Measurements from ENCODE around the gene XXYLT1.

Gene XXYLT1

DNA sequence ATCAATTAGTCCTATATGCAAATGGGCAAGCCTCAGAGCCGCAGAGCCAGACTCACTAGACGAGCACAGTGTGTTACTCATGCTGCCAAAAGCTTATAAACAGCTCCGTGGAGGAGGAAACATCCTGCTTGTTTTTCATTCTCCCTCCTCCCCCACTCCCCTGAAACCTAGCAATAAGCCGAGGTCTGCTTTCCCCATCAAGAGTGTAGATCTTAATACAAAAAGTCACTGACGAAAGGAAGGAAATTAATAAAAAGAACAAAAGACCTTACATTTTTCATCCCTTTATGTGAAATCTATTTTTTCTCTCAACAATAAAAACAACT is 88.5 kb downstream of the XXYLT1 start:
- DNase-seq, result no peak

GRCh38 chr3:195181741-195182469 is 89.1 kb downstream of the XXYLT1 start:
- no peak for DNase-seq

DNA sequence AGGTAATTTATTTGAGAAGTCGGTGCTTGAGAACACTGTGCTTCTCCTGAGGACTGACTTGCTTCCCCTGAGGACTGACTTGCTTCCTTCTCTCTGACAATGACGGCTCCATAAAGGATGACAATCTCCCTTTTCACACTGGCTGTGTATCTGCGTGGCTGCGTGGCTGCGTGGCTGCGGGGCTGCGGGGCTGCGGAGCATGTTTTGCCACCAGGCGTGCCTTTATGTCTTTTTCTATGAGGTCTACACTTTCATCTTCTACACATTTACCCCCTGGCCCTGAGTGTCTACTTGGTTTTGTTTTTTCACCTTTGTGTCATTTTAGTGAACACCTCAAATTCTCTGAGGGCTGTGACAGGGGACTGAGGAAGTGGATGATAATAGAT is 89.9 kb downstream of the XXYLT1 start:
- no peak for DNase-seq

- peak in 1 of 3 experiments; percentile 21 for DNase-seq
Measured at GRCh38 chr3:195180490-195181112, 90.4 kb downstream of the XXYLT1 start.

DNA sequence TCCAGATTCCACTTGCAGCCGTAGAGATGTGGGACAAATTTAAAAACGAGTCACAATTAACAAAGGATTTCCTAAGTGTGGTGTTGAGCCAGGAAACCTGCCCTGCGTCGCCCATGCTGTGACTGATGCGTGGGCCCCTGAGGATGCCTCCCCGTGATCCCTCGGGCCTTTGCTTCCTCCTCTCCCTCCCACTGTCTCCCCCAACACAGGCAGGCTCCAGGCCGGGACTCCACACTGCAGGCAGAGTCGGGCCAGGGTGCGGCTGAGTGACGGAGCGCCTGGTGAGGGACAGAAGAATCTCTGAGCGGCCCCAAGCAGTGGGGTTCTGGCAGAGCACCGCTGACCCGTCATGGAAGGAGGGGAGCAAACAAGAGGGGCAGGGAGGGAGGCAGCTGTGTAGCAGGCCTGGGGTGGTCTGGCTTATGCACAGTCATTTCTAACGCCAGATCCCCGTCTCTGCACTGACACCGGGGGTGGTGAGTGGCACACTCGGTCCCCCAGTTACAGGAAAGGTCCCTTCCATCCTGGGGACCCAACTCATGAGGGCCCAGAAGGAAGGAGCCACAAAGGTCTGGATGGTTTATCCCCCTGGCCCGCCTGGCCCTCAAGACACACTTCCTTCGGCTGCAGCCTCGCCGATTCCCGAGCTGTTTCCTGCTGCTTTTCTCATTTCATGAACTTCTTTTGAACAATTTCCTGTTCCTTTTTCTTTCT is 91.0 kb downstream of the XXYLT1 start:
- DNase-seq, result no peak

DNA sequence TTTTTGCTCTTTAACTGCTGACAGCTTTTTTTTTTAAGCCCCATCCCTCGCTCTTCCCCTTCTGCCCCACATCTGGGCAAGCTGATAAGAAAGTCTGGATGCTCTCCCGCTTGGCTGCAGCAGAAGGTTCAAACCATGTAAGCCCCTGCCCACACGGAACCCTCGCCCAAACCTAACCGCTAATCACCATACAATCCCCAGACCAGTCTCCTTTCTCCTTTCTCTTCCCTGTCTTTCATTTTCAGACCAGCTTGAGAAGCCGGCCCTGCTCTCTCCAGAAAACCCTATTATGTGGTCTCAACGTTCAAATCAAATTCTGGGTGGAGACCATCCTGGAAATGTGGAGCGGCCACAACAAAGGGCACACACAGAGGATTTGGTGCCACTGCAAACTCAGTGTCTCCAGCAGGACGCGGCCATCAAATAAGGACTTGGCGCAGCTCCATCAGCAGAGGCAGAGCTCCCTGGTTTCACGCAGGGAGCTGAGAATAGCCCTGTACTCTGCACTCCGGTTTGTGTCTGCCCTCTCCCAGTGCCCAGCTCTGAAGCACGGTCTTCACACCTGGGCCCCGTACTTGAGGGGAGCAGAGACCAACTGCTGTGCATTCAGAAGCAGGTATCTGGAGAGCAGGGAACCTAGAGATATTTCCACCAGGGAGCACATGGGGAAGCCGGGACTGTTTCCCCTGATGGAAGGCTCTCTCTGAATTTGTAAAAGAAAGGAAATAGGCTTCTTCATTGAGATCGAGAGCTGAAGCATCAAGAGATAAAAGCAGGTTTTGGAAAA is 92.6 kb downstream of the XXYLT1 start:
- DNase-seq, result peak; percentile 26 to 70 (median 40)

GRCh38 chr3:195177422-195178123 is 93.4 kb downstream of the XXYLT1 start:
- no peak for DNase-seq

DNA sequence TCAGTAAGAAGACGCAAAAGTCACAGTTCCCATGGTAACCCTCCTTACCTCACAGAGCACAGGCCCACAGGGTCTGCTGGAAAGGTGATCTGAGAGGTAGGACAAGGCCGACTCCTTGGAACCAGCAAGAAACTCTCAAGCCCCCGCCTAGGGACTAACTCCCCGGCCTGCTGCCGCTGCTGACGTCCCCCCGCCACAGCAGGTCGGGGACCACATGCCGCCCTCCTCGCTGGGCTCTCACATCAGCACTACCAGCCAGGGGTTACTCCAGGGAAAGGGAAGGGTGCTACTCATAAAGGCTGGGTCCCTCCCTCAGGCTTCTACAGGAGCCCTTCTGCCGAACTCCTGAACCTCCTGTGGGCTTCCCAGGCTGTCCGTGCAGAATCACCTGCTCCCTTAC is 94.2 kb downstream of the XXYLT1 start:
- no peak for DNase-seq

DNA sequence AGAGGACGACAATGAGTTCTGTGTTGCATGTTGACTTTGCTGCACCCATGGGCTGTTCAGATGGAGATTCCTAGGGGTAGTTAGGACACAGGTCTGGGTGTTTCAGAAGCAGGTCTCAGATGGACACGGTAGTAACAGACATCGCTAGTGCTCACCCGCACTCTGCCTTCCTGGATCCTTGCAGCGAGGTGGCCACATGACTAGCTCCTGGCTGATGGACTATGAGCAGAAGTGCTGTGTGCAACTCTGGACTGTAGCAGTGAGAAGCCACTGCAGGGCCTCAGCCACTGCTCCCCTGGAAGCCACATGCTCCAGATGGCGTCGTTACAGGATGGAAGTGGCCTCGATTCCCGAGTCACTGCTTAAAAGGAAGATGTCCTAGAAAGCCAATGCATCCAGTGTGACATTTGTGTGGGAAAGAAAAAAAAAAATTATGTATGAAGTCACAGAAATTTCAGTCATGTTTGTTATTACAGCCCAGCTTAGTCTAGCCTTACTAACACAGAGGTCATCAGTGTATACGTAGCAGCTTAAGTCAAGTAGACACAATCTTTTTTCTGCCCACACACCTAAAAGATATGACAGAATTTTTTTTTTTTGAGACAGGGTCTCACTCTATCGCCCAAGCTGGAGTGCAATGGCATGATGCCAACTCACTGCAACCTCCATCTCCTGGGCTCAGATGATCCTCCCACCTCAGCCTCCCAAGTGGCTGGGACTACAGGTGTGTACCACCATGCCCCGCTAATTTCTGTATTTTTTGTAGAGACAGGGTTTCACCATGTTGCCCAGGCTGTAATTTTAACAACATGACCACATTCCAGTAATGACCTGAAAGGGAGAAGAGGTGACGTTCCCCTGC is 95.3 kb downstream of the XXYLT1 start:
- no peak for DNase-seq

GRCh38 chr3:195175076-195175475 is 95.9 kb downstream of the XXYLT1 start:
- DNase-seq, result no peak

- no peak for DNase-seq
Measured at GRCh38 chr3:195173657-195174056, 97.3 kb downstream of the XXYLT1 start.

DNA sequence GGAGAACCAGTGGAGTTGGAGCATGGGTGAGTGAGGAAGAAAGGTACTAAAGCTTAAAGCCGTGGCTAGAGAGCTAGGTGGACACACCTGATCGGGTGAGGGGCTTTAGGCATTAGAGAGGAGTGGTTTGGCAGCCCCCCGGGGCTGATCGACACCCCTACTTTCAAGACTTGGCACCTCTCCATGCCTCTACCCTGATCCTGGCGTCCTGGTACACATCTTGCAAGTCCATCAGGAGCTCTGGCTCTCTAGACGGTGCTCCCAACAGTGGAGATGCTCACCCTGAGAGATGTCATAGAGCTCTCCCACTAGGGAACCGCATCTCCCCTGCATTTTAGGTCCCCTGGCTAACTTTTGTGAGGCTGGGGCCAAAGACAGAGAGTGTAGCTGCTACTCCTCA is 98.1 kb downstream of the XXYLT1 start:
- no peak for DNase-seq

DNA sequence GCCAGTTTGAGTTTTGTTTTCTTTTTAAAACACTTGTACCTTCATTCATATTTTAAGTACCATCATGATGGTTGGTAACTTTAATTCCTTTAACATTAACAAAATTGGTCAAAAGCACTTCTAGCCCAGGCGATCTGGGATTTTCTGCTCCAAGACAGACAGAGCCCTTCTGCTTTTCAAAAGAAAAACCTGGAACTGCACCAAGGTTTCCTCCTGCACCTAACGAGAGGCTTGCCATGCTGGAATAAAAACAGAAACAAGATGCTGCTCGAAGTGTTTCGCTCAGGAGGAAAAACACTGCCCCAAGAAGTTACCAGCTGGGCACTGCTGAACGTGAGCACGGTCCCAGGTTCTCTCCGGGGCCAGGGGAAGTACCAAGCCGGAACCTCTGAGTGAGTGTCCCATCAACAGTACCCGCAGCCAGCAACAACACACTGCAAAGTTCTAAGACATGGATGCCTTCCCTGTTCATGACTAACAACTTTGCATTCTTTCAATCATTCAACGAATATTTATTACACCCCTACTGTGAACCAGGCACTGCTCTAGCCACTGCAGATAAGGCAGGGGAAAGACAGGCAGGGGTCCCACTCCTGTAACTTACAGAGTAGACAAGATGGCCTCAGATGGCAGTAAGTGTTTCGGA is 98.8 kb downstream of the XXYLT1 start:
- DNase-seq, result no peak

DNA sequence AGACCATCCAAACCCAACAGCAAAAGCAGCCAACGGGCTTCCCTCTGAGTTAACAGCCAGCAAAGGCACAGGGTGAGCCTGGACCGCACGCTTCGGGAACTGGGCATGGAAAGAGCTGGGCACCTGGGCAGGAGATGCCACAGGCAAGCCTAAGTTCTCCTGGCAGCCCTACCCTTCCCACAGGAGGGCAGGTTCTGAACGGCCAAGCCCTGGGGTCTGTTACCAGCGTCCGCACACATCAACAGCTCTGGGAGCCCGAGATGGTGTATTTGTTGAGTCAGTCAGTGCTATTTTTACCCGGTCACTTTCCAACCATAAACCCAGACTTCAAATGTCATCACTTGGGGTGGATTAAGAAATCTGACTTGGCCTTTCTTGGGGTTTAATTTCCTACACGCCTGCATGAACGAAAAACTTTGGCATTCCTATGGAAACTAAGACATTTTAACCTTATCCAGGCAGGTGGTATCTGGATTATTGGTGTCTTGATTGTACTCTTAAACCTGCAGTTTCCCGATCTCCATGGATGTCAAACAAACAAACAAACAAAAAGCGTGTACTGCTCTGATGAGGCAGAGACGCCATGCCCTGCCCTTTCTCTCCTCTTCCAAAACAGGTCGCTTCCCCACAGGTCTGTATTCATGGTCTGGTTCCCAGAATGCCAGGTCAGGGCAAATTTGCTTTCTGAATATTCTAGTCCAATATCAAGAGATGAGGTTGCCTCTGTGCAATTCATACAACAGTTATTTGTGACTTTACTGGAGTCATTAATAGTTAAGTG is 99.7 kb downstream of the XXYLT1 start:
- no peak for DNase-seq

- no peak for DNase-seq
Measured at GRCh38 chr3:195170496-195170895, 100.5 kb downstream of the XXYLT1 start.

- DNase-seq, result no peak
Measured at GRCh38 chr3:195169011-195169649, 101.8 kb downstream of the XXYLT1 start.

- no peak for DNase-seq
Measured at GRCh38 chr3:195168009-195168762, 102.8 kb downstream of the XXYLT1 start.

DNA sequence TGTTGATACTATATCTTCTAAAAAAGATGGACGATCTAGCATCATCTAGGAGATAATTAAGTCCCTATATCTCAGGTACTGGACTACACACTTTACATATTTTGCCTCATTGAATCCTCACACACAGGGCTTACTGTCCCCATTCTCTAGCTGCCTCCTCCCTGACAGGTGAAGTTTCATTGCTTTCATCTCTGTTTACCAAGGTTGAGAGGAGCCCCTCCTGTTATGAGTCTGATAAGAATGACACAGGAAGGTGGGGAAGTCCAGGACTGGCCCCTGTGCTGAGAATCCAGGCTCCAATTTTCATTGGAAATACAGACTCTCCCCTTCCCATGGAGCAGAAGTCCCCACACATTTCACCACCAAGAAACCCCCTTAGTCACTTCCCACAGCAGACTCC is 105.2 kb downstream of the XXYLT1 start:
- DNase-seq, result peak in 1 of 3 experiments; percentile 16

DNA sequence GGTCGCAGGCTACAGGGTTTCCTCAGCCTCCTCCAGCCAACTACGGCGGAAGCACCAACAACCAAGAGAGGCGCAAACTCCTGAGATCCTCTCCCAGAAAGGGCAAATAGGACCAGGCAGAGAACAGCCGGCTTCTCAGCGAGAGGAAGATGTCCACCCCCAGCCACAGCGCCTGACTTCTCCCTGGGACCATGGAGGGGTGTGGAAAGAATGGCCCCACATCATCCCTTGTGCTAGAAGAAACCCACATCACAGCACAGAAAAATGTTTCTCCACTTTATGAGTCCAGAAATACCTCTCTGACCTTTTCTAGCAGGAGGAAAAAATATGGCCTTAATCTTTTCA is 105.7 kb downstream of the XXYLT1 start:
- no peak for DNase-seq

All from NCI-H1417 (cell line).